VCaP (cell line): Measurements from ENCODE around the gene ISG20.

Experiments
- H3K27ac ChIP-seq: fragments of 450-650 bp; 2 replicates; pipeline ENCODE4 v1.5.1; 2017
- CTCF ChIP-seq: fragments of 450-650 bp; conservative IDR thresholded peaks from 2 replicates; pipeline ENCODE4 v1.5.1; 2017; ENCODE audit warnings: mild to moderate bottlenecking, moderate library complexity

The ISG20 gene

DNA sequence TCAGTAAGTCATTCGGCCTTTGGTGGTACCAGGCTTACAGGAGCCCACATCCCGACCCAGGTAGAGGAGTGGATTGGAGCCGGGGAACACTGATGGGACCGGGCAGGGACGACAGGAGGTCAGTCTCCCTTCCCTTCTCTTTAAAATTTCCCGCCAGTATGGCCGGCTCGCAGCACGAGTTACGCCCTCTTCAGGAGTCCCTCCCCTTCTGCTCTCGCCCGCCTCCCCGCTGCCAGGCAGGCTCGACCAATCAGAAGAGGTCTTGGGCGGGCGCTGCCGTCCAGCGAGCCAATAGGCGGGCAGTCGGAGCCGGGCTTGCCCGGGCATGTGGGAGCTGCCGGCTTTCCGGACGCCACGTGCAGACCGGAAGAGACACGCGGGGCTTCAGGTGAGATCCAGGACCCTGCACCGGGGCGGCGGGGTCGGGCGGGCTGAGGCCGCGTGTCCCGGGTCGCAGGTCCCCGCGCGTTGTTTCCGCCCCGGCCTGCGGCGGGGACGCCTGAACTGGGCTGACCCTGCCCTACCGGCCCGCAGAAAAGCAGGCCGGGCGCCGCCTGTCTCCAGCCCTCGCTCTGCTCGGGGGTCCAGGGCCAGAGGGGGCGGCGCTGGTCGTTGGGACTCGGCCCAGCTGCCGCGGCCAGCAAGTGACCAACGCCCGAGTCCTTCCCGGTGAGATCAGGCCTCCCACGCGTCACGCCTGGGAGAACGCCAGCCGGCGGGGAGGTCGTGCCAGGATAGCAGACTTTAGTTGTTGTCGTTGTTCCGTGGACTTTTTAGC lies 17.6 kb upstream of the ISG20 start, which contains the start of gene AEN:
AEN (plus strand) TSS at position 346 of the 778 bp plus-strand sequence. CDS start 4,870 bp downstream, outside the sequence.
- H3K27ac ChIP-seq, result peak within 1 kb of the TSS; percentile 88
- TF ChIP-seq CTCF, result no peak

DNA sequence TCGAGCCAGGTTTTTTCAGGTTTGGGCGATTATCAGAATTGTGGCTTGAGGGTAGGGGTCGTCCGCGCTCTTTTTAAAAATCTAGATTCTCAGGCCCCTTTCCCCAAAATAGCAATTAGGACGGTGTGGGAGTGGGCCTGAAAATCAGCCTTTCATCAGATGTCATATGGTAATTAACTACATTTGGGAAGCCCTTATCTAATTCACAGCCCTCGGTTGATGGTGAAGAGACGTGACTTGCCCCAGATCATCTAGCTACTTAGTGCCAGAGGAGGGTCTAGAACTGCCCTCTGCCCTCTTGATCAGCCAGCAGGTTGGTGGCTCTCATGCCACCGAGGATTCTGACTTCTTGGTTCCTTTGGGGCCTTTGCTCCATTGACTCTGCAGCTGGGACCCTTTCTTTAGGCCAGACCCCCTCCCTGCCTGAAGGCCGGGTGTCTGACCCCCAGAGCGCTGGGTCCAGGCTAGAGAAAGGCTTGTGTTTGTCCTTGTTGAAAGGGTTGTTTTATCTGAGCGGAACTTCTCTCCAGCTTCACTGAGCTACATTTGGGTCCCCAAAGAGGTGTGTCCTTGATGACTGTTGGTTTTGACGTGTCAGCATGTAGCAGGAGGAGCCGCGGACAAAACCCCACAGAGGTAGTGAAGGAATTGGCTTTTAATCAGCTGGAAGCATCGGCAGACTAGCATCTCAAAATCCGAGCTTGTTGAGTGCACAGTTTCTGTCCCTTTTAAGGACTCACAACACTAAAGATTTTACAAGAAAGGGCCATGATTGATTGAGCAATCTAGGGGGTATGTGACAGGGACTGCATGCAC lies 16.8 kb upstream of the ISG20 start:
- peak overlapping the region; percentile 88 for H3K27ac ChIP-seq
- TF ChIP-seq CTCF, result no peak

- TF ChIP-seq CTCF, result no peak
- peak overlapping the region; percentile 88 for H3K27ac ChIP-seq
Observed at GRCh38 chr15:88622605-88622975, 16.2 kb upstream of the ISG20 start.

GRCh38 chr15:88623061-88623460 lies 15.8 kb upstream of the ISG20 start:
- peak overlapping the region; percentile 88 for H3K27ac ChIP-seq

DNA sequence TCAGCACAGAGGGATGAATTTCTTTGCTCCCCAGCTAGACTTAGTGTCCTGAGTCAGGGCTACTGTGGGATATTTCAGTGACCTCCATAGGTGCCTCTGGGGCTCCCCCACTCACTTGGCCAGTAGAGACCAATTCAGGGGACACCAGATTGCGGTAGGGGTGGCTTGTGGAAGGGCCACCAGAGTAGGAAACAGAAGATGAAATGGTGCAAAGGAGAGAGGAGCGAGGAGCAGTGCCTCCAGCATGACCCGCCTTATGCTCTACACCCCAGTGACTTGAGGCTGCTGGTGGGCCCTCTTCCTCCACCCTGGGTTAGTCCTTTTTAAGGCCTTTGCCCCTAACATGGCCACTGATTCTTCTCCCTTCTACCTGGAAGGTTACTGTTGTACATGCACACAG lies 15.2 kb upstream of the ISG20 start:
- no peak for TF ChIP-seq CTCF

More at GRCh38 chr15:88623061-88623460, 15.8 kb upstream of the ISG20 start:
- TF ChIP-seq CTCF, result no peak

GRCh38 chr15:88624156-88624970 lies 14.5 kb upstream of the ISG20 start:
- peak; percentile 35 for TF ChIP-seq CTCF
- peak overlapping the region; percentile 88 for H3K27ac ChIP-seq

More for the DNA sequence above, 15.2 kb upstream of the ISG20 start:
- peak overlapping the region; percentile 88 for H3K27ac ChIP-seq
